ENCODE measurements around the gene DTNB.

DTNB gene

GRCh38 chr2:25493207-25493606, 180.2 kb downstream of the DTNB start:
- no peak for TF ChIP-seq CTCF (IDR thresholded peaks at IDR 0.05; ENCODE audit: low read depth, low read length, missing control alignments)
- DNase-seq (ENCODE audit: extremely low read depth, low read depth) = no peak

GRCh38 chr2:25492726-25493125, 180.7 kb downstream of the DTNB start:
- no peak overlapping the region for H3K4me3 ChIP-seq (replicated peaks; ENCODE audit: low read depth, low read length)
- DNase-seq (ENCODE audit: extremely low read depth, low read depth) = no peak
- no peak for TF ChIP-seq CTCF (IDR thresholded peaks at IDR 0.05; ENCODE audit: low read depth, low read length, missing control alignments)

More at GRCh38 chr2:25493207-25493606, 180.2 kb downstream of the DTNB start:
- H3K4me3 ChIP-seq (replicated peaks; ENCODE audit: low read depth, low read length) = no peak overlapping the region

GRCh38 chr2:25491966-25492532, 181.3 kb downstream of the DTNB start:
- H3K4me3 ChIP-seq (replicated peaks; ENCODE audit: low read depth, low read length) = no peak overlapping the region
- no peak for TF ChIP-seq CTCF (IDR thresholded peaks at IDR 0.05; ENCODE audit: low read depth, low read length, missing control alignments)
- DNase-seq (ENCODE audit: extremely low read depth, low read depth) = no peak

GRCh38 chr2:25491003-25491696, 182.2 kb downstream of the DTNB start:
- H3K4me3 ChIP-seq (replicated peaks; ENCODE audit: low read depth, low read length) = no peak overlapping the region
- DNase-seq (ENCODE audit: extremely low read depth, low read depth) = no peak
- TF ChIP-seq CTCF (IDR thresholded peaks at IDR 0.05; ENCODE audit: low read depth, low read length, missing control alignments) = no peak

- DNase-seq (ENCODE audit: extremely low read depth, low read depth) = no peak
- TF ChIP-seq CTCF (IDR thresholded peaks at IDR 0.05; ENCODE audit: low read depth, low read length, missing control alignments) = no peak
- no peak overlapping the region for H3K4me3 ChIP-seq (replicated peaks; ENCODE audit: low read depth, low read length)
These were observed 183.2 kb downstream of the DTNB start for GRCh38 chr2:25490217-25490616.

- no peak for DNase-seq (ENCODE audit: extremely low read depth, low read depth)
- no peak overlapping the region for H3K4me3 ChIP-seq (replicated peaks; ENCODE audit: low read depth, low read length)
- no peak for TF ChIP-seq CTCF (IDR thresholded peaks at IDR 0.05; ENCODE audit: low read depth, low read length, missing control alignments)
These were observed 183.7 kb downstream of the DTNB start for GRCh38 chr2:25489631-25490030.

All from HFF-Myc (cell line).